HG03135 (cell line): ENCODE results near the gene TTC4.

Experiments
- ATAC-seq: cut with Tn5 transposase; IDR thresholded peaks from one replicate; pipeline ENCODE4 v1.9.1; 2021; ENCODE audit warnings: mild to moderate bottlenecking, moderate library complexity; ENCODE audit not compliant: unreplicated experiment

Gene TTC4

GRCh38 chr1:54701996-54702395 lies 13.7 kb upstream of the TTC4 start:
- no peak for ATAC-seq

- no peak for ATAC-seq
These were observed 12.2 kb upstream of the TTC4 start for GRCh38 chr1:54703471-54703870.

- ATAC-seq: no peak
These were observed 10.5 kb upstream of the TTC4 start for GRCh38 chr1:54705153-54705552.

- no peak for ATAC-seq
These were observed 9.2 kb upstream of the TTC4 start for GRCh38 chr1:54706419-54706818.

- no peak for ATAC-seq
These were observed 7.3 kb upstream of the TTC4 start for GRCh38 chr1:54708385-54708784.

GRCh38 chr1:54709547-54710292 lies 5.9 kb upstream of the TTC4 start:
- no peak for ATAC-seq

- ATAC-seq: no peak
These were observed 5.2 kb upstream of the TTC4 start for GRCh38 chr1:54710434-54710833.

GRCh38 chr1:54710841-54711240 lies 4.8 kb upstream of the TTC4 start:
- ATAC-seq: no peak

GRCh38 chr1:54711536-54711935 lies 4.1 kb upstream of the TTC4 start:
- no peak for ATAC-seq

GRCh38 chr1:54714881-54715492 lies 674 bp upstream of the TTC4 start:
- no peak for ATAC-seq

GRCh38 chr1:54716299-54717047 lies 812 bp downstream of the TTC4 start:
- ATAC-seq: no peak

GRCh38 chr1:54721719-54722118 lies 6.1 kb downstream of the TTC4 start:
- no peak for ATAC-seq

- no peak for ATAC-seq
These were observed 8.3 kb downstream of the TTC4 start for GRCh38 chr1:54723985-54724384.

GRCh38 chr1:54724771-54725170 lies 9.1 kb downstream of the TTC4 start:
- no peak for ATAC-seq

GRCh38 chr1:54728027-54728426 lies 12.4 kb downstream of the TTC4 start:
- no peak for ATAC-seq

GRCh38 chr1:54736685-54737084 lies 21.0 kb downstream of the TTC4 start:
- no peak for ATAC-seq

- no peak for ATAC-seq
These were observed 22.6 kb downstream of the TTC4 start for GRCh38 chr1:54738244-54738643.

GRCh38 chr1:54741531-54741930 lies 25.9 kb downstream of the TTC4 start:
- ATAC-seq: no peak

GRCh38 chr1:54742282-54742681 lies 26.6 kb downstream of the TTC4 start:
- ATAC-seq: no peak

- no peak for ATAC-seq
These were observed 28.0 kb downstream of the TTC4 start for GRCh38 chr1:54743416-54744226.

- ATAC-seq: no peak
These were observed 29.0 kb downstream of the TTC4 start for GRCh38 chr1:54744696-54745095.
